CD4-positive, alpha-beta T cell treated with Interleukin-6 for 4 hours (primary cell): ENCODE data around the gene TMEM229A.
"Not testable (repeated sequence)": the region's sequence is repeated elsewhere in the genome, so short reads cannot be mapped to it uniquely, and the experiment has no call there.

Source experiments
- DNase-seq: peaks from one replicate; pipeline ENCODE4 v3.0.0-alpha.2; 2020; ENCODE audit warnings: mixed read lengths

TMEM229A gene

GRCh38 chr7:124031406-124031805 is 1.5 kb downstream of the TMEM229A start:
- no peak for DNase-seq

GRCh38 chr7:124030964-124031363 is 1.9 kb downstream of the TMEM229A start:
- no peak for DNase-seq

GRCh38 chr7:124029396-124030188 is 3.3 kb downstream of the TMEM229A start:
- DNase-seq: no peak

- no peak for DNase-seq
Measured at GRCh38 chr7:124027236-124027635, 5.6 kb downstream of the TMEM229A start.

- not testable (repeated sequence) for DNase-seq
Measured at GRCh38 chr7:124024329-124024728, 8.5 kb downstream of the TMEM229A start.

GRCh38 chr7:124022551-124022950 is 10.3 kb downstream of the TMEM229A start:
- DNase-seq: no peak

GRCh38 chr7:124020060-124020459 is 12.8 kb downstream of the TMEM229A start:
- DNase-seq: no peak

GRCh38 chr7:124013306-124013705 is 19.6 kb downstream of the TMEM229A start:
- no peak for DNase-seq

- DNase-seq: no peak
Measured at GRCh38 chr7:124012864-124013263, 20.0 kb downstream of the TMEM229A start.

- no peak for DNase-seq
Measured at GRCh38 chr7:124009321-124009720, 23.5 kb downstream of the TMEM229A start.

- not testable (repeated sequence) for DNase-seq
Measured at GRCh38 chr7:124008296-124008695, 24.6 kb downstream of the TMEM229A start.

GRCh38 chr7:123999703-124000102 is 33.2 kb downstream of the TMEM229A start:
- DNase-seq: no peak

- no peak for DNase-seq
Measured at GRCh38 chr7:123998921-123999320, 33.9 kb downstream of the TMEM229A start.

GRCh38 chr7:123996327-123996625 is 36.6 kb downstream of the TMEM229A start:
- no peak for DNase-seq

- no peak for DNase-seq
Measured at GRCh38 chr7:123995617-123996326, 37.1 kb downstream of the TMEM229A start.

- DNase-seq: no peak
Measured at GRCh38 chr7:123994449-123994848, 38.4 kb downstream of the TMEM229A start.

GRCh38 chr7:123993996-123994395 is 38.9 kb downstream of the TMEM229A start:
- no peak for DNase-seq

GRCh38 chr7:123992913-123993518 is 39.9 kb downstream of the TMEM229A start:
- no peak for DNase-seq

- no peak for DNase-seq
Measured at GRCh38 chr7:123987445-123987844, 45.4 kb downstream of the TMEM229A start.
